OCI-LY3 (cell line): ENCODE data around the gene HNRNPH2.

Source experiments
- CTCF ChIP-seq: fragments of 200-600, 300-600 bp; sonication (generic); IDR thresholded peaks from 2 replicates; pipeline ENCODE4 v1.5.1; 2014; ENCODE audit warnings: antibody characterized with exemption, low read length, low read depth
- EZH2phosphoT487 ChIP-seq: fragments of 200-600 bp; shearing (Covaris generic); IDR thresholded peaks from 2 replicates; pipeline ENCODE4 v1.6.1; 2018; ENCODE audit warnings: antibody characterized with exemption, mixed run types, low read depth

DNA sequence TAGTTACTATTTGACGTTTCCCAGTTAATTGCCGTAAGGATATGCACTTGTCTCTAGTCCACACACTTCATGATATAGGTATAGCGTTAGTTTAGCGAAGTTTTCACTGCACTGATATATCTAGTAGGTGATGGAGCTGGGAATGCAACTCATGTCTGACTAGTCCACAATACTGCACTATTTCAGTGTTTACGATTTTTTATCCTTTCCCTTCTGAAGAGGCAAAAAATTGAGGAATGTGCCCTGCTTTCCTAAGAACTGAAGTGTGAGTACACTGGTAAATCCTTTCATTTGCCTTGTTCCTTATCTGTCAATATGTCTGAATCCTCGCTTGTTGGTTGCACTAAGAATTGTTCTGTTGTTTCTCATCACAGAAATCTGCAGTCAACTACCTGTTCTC is 16.2 kb upstream of the HNRNPH2 start:
- no peak for TF ChIP-seq CTCF
- TF ChIP-seq EZH2phosphoT487 = no peak
